GM18505 (cell line): Measurements from ENCODE around the gene HAT1.
"Not testable (repeated sequence)": the region's sequence is repeated elsewhere in the genome, so short reads cannot be mapped to it uniquely, and the experiment has no call there.

Source experiments
- ATAC-seq: cut with Tn5 transposase; IDR thresholded peaks from one replicate; pipeline ENCODE4 v1.9.1; 2021; ENCODE audit not compliant: unreplicated experiment
- POLR2A ChIP-seq: IDR thresholded peaks from 4 replicates; pipeline ENCODE4 v1.6.1; 2011; ENCODE audit warnings: borderline replicate concordance; ENCODE audit not compliant: insufficient read depth, insufficient read length; ENCODE audit errors: extremely low read depth

The HAT1 gene

GRCh38 chr2:171894612-171894947, 27.7 kb upstream of the HAT1 start:
- no peak for ATAC-seq
- no peak for TF ChIP-seq POLR2A

DNA sequence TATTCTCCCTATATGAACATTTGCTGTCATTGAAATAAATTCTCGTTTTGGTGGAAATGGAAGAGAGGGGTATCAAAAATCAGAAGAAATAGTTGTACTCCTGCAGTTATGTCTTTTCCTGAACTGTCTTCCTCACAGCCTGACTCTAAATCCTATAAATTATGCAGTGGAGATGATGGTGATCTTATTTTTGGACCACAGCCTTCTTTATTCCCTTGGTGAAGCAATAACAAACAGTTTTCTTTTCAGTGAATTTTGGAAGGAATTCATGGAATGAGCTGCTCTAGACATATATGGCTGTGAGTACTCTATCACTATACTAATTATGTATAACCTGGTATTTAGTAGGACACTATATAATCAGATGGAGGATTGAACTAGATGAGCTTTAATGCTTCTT, 26.5 kb upstream of the HAT1 start:
- no peak for TF ChIP-seq POLR2A
- ATAC-seq: no peak

DNA sequence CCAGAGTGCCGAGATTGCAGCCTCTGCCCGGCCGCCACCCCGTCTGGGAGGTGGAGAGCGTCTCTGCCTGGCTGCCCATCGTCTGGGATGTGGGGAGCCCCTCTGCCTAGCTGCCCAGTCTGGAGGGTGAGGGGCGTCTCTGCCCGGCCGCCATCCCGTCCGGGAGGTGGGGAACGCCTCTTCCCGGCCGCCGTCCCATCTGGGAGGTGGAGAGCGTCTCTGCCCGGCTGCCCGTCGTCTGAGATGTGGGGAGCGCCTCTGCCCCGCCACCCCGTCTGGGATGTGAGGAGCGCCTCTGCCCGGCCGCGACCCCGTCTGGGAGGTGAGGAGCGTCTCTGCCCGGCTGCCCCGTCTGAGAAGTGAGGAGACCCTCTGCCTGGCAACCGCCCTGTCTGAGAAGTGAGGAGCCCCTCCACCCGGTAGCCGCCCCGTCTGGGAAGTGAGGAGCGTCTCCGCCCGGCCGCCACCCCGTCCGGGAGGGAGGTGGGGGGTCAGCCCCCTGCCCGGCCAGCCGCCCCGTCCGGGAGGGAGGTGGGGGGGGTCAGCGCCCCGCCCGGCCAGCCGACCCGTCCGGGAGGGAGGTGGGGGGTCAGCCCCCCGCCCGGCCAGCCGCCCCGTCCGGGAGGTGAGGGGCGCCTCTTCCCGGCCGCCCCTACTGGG, 22.5 kb upstream of the HAT1 start:
- not testable (repeated sequence) for ATAC-seq

- no peak for ATAC-seq
- no peak for TF ChIP-seq POLR2A
Observed at GRCh38 chr2:171902840-171903420, 19.3 kb upstream of the HAT1 start.

GRCh38 chr2:171908235-171908634, 14.0 kb upstream of the HAT1 start:
- no peak for ATAC-seq
- no peak for TF ChIP-seq POLR2A

DNA sequence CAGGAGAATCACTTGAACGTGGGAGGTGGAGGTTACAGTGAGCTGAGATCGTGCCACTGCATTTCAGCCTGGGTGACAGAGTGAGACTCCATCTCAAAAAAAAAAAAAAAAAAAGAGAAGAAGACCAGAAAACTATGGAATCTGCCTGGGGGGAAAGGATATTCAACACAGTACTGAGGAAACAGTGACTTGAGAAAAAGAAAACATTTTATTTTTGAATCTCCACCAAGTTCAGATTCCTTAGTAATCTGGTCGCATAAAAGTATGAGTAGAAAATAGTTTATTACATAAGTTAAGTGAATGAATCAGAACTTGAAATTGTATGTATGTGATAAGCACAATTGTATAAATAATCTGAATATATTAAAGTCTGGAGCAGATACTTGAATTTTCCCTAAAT, 13.0 kb upstream of the HAT1 start:
- no peak for ATAC-seq
- no peak for TF ChIP-seq POLR2A

DNA sequence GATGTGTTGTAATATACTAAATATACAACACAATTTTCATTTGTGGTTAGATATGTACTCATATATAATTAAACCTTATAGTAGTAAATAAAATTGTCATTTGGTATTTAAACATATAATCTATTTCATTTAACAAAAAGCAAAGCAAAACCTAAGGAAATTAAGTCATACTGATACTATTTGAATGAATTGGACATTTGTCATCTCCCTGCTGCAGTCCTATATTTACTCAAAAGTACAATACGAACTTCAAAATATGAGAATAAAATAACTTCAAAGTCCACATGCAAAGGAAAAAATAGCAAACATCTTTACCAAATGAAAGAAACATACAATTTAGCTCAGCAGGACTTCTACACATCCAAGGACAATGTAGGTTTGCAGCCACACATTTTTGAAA, 11.8 kb upstream of the HAT1 start:
- no peak for ATAC-seq
- no peak for TF ChIP-seq POLR2A

DNA sequence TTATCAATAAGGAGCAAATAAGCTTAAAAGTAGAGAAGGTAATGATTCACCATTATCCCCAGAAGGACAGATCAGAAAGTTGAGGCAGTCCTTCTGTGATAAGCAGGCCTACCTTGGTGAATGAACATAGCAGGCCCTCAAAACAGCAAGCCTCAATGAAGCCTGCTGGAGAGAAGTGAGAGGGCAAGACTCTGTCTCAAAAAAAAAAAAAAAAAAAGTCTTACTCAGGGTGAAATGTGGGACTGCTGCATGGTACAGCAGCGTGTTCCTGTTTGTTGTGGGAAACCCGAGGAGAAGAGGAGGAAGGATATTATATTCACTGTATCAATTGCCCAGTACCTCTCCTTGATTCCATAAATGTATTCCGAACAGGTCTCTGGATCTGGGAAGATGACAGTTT, 8.7 kb upstream of the HAT1 start:
- no peak for TF ChIP-seq POLR2A
- ATAC-seq: no peak

DNA sequence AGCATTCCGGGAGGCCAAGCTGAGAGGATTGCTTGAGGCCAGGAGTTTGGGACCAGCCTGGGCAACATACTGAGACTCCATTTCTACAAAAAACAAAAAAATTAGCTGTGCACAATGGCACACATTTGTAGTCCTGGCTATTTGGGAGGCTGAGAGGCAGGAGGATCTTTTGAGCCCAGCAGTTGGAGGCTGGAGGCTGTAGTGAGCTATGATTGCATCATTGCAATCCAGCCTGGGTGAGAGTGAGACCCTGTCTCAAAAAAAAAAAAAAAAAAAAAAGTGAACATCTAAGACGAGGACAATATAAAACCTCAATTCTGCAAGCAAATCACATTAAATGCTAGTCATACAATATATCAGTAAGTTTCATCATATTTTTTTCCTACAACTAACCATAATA, 2.8 kb upstream of the HAT1 start:
- ATAC-seq: no peak
- no peak for TF ChIP-seq POLR2A

DNA sequence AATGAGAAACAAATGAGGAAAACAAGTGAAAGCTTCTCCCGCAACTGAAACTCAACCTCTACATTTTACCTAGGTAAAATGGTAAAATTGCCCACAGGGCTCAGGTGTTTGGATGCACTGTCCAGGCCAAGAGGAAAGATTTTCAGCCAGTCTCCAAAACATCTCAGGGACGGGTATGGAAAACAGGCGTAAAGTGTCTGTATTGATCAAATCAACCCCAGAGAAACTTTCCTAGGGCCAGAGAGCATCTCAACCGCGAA, 361 bp upstream of the HAT1 start:
- ATAC-seq: no peak
- no peak for TF ChIP-seq POLR2A

DNA sequence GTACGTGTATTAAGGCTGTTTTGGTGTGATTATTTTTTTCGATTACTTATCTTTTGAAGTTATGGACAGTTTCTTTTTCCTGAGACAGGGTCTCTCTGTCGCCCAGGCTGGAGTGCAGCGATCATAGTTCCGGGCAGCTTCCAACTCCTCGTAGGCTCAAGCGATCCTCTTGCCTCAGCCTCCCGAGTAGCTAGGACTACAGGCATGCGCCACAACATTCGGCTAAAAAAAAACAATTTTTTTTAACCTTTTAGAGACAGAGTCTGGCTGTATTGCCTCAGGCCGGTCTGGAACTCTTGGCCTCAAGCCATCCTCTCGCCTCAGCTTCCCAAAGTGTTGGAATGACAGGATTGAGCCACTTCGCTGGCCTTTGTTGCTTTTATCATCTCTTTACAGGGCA, 945 bp downstream of the HAT1 start:
- no peak for ATAC-seq
- TF ChIP-seq POLR2A: no peak

DNA sequence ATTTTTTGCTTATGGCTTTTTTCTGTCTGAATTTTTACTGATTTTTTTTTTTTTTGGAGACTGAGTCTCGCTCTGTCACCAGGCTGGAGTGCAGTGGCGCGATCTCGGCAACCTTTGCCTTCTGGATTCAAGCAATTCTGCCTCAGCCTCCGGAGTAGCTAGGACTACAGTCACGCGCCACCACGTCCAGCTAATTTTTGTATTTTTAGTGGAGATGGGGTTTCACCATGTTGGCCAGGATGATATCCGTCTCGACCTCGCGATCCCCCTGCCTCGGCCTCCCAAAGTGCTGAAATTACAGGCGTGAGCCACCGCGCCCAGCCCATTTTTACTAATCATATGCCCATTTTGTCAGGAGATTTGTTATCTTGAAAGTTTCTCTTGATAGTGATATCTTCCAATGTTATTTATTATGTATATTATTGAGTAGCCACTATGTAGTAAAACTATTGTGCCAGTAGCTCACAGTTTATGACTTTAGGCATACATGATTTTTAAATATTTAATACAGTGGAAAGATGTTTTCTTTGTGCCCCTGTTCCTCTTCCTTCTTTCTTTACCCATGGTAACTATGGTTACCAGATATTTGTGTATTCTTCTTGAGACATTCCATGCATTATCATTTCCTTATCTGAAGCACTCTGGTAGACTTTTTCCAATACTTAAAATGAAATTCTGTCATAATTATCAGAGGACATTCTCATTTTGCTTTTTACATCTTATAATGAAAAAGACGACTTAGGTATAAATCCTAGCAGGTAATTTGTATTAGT, 2.1 kb downstream of the HAT1 start:
- no peak for ATAC-seq
- TF ChIP-seq POLR2A: no peak

DNA sequence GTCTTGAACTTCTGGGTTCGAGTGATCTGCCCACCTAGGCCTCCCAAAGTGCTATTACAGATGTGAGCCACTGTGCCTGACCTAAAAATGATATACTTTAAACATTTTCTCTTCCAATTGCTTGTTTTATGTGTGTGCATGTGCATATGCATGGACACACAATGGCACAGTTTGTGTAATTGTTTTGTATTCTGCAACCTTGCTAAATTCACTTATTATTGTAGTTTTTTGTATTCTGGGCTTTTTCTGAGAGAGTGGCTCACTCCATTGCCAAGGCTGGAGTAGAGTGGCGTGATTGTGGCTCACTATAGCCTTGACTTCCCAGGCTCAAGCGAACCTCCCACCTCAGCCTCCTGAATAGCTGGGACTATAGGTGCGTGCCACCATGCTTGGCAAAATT, 8.1 kb downstream of the HAT1 start:
- no peak for ATAC-seq
- TF ChIP-seq POLR2A: no peak

GRCh38 chr2:171939058-171939742, 16.9 kb downstream of the HAT1 start:
- no peak for TF ChIP-seq POLR2A
- no peak for ATAC-seq

GRCh38 chr2:171939743-171940071, 17.4 kb downstream of the HAT1 start:
- no peak for TF ChIP-seq POLR2A
- ATAC-seq: no peak

GRCh38 chr2:171941316-171941699, 19.0 kb downstream of the HAT1 start:
- TF ChIP-seq POLR2A: no peak
- no peak for ATAC-seq
